SU-DHL-6 (cell line): ENCODE data around the gene NFIA.

Experiments
- H2AFZ ChIP-seq: fragments of 200-600 bp; sonication (generic); 2 replicates; pipeline ENCODE4 v1.6.1; 2014; ENCODE audit warnings: low read depth, mild to moderate bottlenecking, moderate library complexity, mixed read lengths, antibody characterized with exemption, low read length; ENCODE audit not compliant: severe bottlenecking
- H3F3A ChIP-seq: fragments of 200-600 bp; shearing (Covaris generic); 2 replicates; pipeline ENCODE4 v1.6.0; 2016; ENCODE audit warnings: antibody characterized with exemption, mild to moderate bottlenecking; ENCODE audit not compliant: insufficient read depth
- H3K27ac ChIP-seq: fragments of 200-600 bp; sonication (generic); 2 replicates; pipeline ENCODE4 v1.5.1; 2016; ENCODE audit warnings: low read depth, mild to moderate bottlenecking, low read length, moderate library complexity, mixed read lengths
- H3K27me3 ChIP-seq: fragments of 200-600 bp; sonication (generic), shearing (Covaris generic); 2 replicates; pipeline ENCODE4 v1.6.0; 2014; ENCODE audit warnings: mild to moderate bottlenecking, low read length
- H3K36me3 ChIP-seq: fragments of 200-600 bp; sonication (generic); 2 replicates; pipeline ENCODE4 v1.6.1; 2014; ENCODE audit warnings: mild to moderate bottlenecking, low read length, mixed read lengths
- H3K4me2 ChIP-seq: fragments of 300-600, 200-600 bp; shearing (Covaris generic), sonication (generic); 2 replicates; pipeline ENCODE4 v1.6.0; 2014; ENCODE audit warnings: low read length, low read depth, mild to moderate bottlenecking; ENCODE audit not compliant: poor library complexity, severe bottlenecking
- H3K4me3 ChIP-seq: fragments of 200-600 bp; sonication (generic); 2 replicates; pipeline ENCODE4 v1.5.1; 2014; ENCODE audit warnings: antibody characterized with exemption, low read length, mild to moderate bottlenecking, mixed read lengths; ENCODE audit not compliant: insufficient read depth, poor library complexity, severe bottlenecking
- H3K79me2 ChIP-seq: fragments of 200-600 bp; sonication (generic); 2 replicates; pipeline ENCODE4 v1.6.1; 2014; ENCODE audit warnings: mild to moderate bottlenecking, low read length, moderate library complexity; ENCODE audit not compliant: insufficient read depth
- H3K9ac ChIP-seq: fragments of 200-600 bp; sonication (generic); 2 replicates; pipeline ENCODE4 v1.7.0; 2014; ENCODE audit warnings: mild to moderate bottlenecking, low read length
- H3K9me2 ChIP-seq: fragments of 200-600 bp; sonication (generic); replicated peaks from 2 replicates; pipeline ENCODE4 v1.6.1; 2014; ENCODE audit warnings: low read length; ENCODE audit not compliant: insufficient read depth
- H3K9me3 ChIP-seq: fragments of 200-600 bp; sonication (generic); 2 replicates; pipeline ENCODE4 v1.6.1; 2014; ENCODE audit warnings: low read length, mixed read lengths; ENCODE audit not compliant: insufficient read depth
- H4K20me1 ChIP-seq: fragments of 200-600 bp; sonication (generic); 2 replicates; pipeline ENCODE4 v1.6.1; 2014; ENCODE audit warnings: low read depth, mild to moderate bottlenecking, antibody characterized with exemption, low read length, moderate library complexity, mixed read lengths
- EZH2phosphoT487 ChIP-seq: fragments of 200-600 bp; sonication (generic), shearing (Covaris generic); conservative IDR thresholded peaks from 2 replicates; pipeline ENCODE4 v1.6.1; 2018; ENCODE audit warnings: mild to moderate bottlenecking, antibody characterized with exemption, low read length, moderate library complexity, mixed read lengths
- TF ChIP-seq, protein P1 (sequence below): fragments of 200-600 bp; sonication (generic); IDR thresholded peaks from one replicate; pipeline ENCODE4 v1.5.1; 2017; ENCODE audit warnings: antibody characterized with exemption, mild to moderate bottlenecking, low read length, moderate library complexity; ENCODE audit not compliant: insufficient read depth, poor library complexity, severe bottlenecking

The NFIA gene

GRCh38 chr1:61122389-61122788 is 40.0 kb downstream of the NFIA start:
- no peaks in the 10 kb centered on the region for H3K79me2 ChIP-seq
- no peaks in the 10 kb centered on the region for H4K20me1 ChIP-seq
- no peak overlapping the region for H3K27ac ChIP-seq
- TF ChIP-seq EZH2phosphoT487, result no peak
- TF ChIP-seq, protein P1, sequence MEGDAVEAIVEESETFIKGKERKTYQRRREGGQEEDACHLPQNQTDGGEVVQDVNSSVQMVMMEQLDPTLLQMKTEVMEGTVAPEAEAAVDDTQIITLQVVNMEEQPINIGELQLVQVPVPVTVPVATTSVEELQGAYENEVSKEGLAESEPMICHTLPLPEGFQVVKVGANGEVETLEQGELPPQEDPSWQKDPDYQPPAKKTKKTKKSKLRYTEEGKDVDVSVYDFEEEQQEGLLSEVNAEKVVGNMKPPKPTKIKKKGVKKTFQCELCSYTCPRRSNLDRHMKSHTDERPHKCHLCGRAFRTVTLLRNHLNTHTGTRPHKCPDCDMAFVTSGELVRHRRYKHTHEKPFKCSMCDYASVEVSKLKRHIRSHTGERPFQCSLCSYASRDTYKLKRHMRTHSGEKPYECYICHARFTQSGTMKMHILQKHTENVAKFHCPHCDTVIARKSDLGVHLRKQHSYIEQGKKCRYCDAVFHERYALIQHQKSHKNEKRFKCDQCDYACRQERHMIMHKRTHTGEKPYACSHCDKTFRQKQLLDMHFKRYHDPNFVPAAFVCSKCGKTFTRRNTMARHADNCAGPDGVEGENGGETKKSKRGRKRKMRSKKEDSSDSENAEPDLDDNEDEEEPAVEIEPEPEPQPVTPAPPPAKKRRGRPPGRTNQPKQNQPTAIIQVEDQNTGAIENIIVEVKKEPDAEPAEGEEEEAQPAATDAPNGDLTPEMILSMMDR, result no peak
- no peaks in the 10 kb centered on the region for H3F3A ChIP-seq
- no peaks in the 10 kb centered on the region for H3K36me3 ChIP-seq
- H3K9ac ChIP-seq, result no peak overlapping the region
- H2AFZ ChIP-seq, result no peak overlapping the region
- no peak overlapping the region for H3K4me2 ChIP-seq
- H3K9me2 ChIP-seq, result no peaks in the 10 kb centered on the region
- no peak overlapping the region for H3K4me3 ChIP-seq
- H3K9me3 ChIP-seq, result no peaks in the 10 kb centered on the region
- no peaks in the 10 kb centered on the region for H3K27me3 ChIP-seq

GRCh38 chr1:61123326-61123725 is 41.0 kb downstream of the NFIA start:
- no peak overlapping the region for H3K4me3 ChIP-seq
- no peaks in the 10 kb centered on the region for H3K79me2 ChIP-seq
- no peak overlapping the region for H2AFZ ChIP-seq
- H3K9ac ChIP-seq, result no peak overlapping the region
- H3K4me2 ChIP-seq, result no peak overlapping the region
- no peaks in the 10 kb centered on the region for H3K36me3 ChIP-seq
- no peak overlapping the region for H3K27ac ChIP-seq
- H3K9me3 ChIP-seq, result no peaks in the 10 kb centered on the region
- no peaks in the 10 kb centered on the region for H3K27me3 ChIP-seq
- H3K9me2 ChIP-seq, result no peaks in the 10 kb centered on the region
- H4K20me1 ChIP-seq, result no peaks in the 10 kb centered on the region
- H3F3A ChIP-seq, result no peaks in the 10 kb centered on the region
- TF ChIP-seq, protein P1, result no peak
- no peak for TF ChIP-seq EZH2phosphoT487

DNA sequence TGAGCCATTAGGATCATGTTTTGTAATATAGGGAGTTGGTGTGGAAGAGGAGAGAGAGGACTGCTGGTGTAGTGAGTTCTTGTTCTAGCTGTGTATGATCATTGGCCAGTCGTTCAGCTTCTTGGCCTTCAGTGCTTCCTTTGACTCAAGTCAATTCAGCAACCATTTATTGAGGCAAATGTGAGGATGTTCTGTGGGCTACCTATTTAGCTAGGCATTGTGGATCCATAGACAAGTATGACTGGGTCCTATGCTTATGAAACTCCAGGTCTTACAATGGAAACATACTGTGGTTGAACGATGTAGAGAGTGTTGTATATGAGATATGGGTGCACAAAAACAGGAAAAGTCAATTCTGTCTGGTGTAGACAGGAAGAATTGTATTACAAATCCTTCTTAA is 41.7 kb downstream of the NFIA start:
- Histone ChIP-seq H3K9ac (no peak overlapping the region), H3K27me3 (no peaks in the 10 kb centered on the region), H3K4me2 (no peak overlapping the region), H3K36me3 (no peaks in the 10 kb centered on the region), H3K79me2 (no peaks in the 10 kb centered on the region), H4K20me1 (no peaks in the 10 kb centered on the region), H3K4me3 (no peak overlapping the region), H3K9me2 (no peaks in the 10 kb centered on the region), H2AFZ (no peak overlapping the region), H3K27ac (no peak overlapping the region), H3F3A (no peaks in the 10 kb centered on the region), H3K9me3 (no peaks in the 10 kb centered on the region)
- TF ChIP-seq EZH2phosphoT487, result no peak
- TF ChIP-seq, protein P1, result no peak

GRCh38 chr1:61124696-61125095 is 42.3 kb downstream of the NFIA start:
- Histone ChIP-seq H4K20me1 (no peaks in the 10 kb centered on the region), H3F3A (no peaks in the 10 kb centered on the region), H3K79me2 (no peaks in the 10 kb centered on the region), H3K9me2 (no peaks in the 10 kb centered on the region), H3K27ac (no peak overlapping the region), H3K9me3 (no peaks in the 10 kb centered on the region), H3K27me3 (no peaks in the 10 kb centered on the region), H2AFZ (no peak overlapping the region), H3K9ac (no peak overlapping the region), H3K4me3 (no peak overlapping the region), H3K36me3 (no peaks in the 10 kb centered on the region), H3K4me2 (no peak overlapping the region)
- TF ChIP-seq, protein P1, result no peak
- no peak for TF ChIP-seq EZH2phosphoT487
